Mucosa of gallbladder (tissue), 1 donor: ENCODE measurements around the gene GRIN1. TPM values are rescaled to one million over a fixed set of nuclear protein-coding genes. Genes with fewer than 3 reads are reported as not detected.

Experiments
- DNase-seq: peaks from one replicate; pipeline ENCODE4 v3.0.0-alpha.2; 2020; ENCODE audit warnings: low spot score
- total RNA-seq: library from RNA; stranded (reverse); gene quantifications from one replicate; pipeline ENCODE4 v1.2.1, GENCODE V29; 2021
- donor health status: DM: no; HTN: no; CAD: no.

Gene GRIN1
- total RNA-seq, 1 donor from 2014 or later: 0.83 TPM

- no peak for DNase-seq
These were observed 54.8 kb downstream of the GRIN1 start for GRCh38 chr9:137193771-137194170.

DNA sequence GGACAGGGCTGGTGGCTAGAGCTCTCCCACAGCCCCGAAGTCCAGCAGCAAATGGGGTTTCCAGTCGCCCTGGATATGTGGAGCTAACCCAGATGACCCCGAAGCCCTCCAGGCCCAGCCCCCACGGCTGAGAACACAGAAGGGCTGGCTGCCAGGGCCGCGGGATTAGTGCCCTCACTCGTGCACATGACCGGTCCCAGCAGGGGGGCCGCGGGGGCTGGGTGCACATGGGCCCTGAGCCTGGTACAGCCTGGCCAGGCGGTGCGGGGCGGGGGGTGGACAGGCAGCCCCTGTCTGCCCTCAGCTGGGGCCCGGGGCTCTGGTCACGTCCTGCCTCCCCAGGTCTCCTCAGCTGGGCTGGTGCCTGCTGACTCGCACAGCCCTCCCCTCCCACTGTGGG, 55.4 kb downstream of the GRIN1 start:
- peak; percentile 47 for DNase-seq

- peak; percentile 50 for DNase-seq
These were observed 56.0 kb downstream of the GRIN1 start for GRCh38 chr9:137194909-137195308.

DNA sequence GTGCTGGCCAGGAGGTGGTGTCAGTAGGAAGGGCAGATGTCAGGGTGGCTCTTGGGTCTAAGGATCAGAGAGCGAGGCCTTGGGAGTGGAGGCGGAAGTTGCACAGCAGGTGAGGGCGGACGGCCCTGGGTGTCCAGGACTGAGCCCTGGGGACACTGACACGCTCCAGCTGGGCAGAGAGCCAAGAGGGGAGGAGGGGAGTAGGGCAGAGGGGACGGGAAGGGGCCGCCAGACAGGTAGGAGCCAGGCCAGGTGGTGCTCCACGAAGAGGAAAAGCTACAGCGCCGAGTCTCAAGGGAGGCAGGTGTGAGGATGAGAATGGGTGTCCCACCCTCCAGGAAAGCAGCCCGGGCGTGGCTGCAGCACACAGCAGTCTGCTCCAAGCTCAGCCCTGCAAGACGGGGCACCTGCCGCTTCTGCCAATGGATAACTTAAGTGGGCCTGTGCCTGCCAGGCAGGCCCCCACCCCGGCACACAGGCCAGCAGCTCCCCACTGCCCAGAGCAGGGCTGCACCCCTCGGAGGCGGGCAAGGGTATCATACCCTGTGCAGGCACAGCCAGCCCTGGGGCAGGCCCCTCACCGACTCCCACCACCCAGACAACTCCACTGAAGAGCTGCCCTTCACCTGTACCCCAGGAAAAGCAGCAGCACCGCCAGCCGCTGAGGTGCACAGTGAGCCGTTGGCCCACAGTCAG, 56.7 kb downstream of the GRIN1 start:
- peak; percentile 34 for DNase-seq

DNA sequence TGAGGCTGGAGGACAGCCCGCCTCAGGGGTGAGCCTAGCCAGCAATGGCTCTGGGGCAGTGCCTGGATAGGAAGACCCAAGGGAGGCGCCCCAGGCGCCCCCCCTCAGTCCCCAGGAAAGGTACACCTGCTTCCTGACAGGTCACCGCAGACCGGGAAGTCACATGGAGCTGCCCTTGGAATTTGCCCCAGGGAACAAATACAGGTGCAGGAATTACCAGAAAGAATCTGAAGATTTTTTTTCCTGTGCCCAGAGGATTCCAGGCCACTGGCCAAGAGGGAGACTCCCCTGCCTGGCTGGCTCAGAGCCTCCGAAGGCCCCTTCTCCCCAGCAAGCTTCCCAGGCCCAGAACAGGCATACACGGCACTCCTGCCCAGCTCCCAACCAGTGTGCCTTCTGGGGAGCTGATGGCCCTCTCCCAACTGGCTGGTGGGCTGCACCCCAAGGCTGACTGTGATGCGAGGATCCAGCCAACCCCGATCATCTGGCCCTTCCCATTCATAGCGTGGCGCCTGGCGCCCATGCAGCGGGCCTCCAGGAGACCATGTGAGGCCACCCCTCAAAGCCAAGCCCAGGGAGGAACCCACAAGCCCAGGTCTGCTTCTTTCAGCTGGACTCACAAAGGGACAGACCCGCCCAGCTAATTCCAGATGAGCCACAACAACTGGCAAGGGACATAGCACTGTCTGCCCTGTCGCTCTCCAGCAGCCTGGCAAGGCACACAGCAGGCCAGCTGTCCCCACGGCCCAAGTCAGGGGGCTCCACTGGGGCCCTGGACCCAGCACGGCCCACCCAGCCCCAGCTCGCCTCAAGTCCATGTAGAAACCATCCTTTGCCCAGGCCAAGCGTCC, 59.3 kb downstream of the GRIN1 start:
- peak; percentile 77 for DNase-seq

DNA sequence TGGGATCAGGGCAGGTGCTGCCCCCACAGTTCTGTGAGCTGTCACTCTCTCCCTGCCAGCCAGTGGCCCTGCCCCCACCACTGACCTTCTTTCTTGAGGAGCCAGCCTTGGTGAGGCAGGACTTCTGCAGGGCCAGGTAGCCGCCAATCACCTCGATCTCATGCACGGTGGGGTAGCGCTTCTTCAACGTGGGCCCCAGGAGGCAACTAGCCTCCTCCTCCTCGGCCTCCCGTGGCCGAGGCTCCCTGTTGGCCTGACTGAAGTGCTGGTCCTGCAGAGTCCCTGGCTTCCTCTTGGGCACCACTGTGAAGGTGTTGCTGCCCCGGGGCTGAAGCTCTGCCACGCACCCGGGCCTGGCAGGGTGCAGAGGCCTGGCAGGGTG, 59.9 kb downstream of the GRIN1 start:
- DNase-seq: no peak

- DNase-seq: no peak
These were observed 60.6 kb downstream of the GRIN1 start for GRCh38 chr9:137199411-137200121.

DNA sequence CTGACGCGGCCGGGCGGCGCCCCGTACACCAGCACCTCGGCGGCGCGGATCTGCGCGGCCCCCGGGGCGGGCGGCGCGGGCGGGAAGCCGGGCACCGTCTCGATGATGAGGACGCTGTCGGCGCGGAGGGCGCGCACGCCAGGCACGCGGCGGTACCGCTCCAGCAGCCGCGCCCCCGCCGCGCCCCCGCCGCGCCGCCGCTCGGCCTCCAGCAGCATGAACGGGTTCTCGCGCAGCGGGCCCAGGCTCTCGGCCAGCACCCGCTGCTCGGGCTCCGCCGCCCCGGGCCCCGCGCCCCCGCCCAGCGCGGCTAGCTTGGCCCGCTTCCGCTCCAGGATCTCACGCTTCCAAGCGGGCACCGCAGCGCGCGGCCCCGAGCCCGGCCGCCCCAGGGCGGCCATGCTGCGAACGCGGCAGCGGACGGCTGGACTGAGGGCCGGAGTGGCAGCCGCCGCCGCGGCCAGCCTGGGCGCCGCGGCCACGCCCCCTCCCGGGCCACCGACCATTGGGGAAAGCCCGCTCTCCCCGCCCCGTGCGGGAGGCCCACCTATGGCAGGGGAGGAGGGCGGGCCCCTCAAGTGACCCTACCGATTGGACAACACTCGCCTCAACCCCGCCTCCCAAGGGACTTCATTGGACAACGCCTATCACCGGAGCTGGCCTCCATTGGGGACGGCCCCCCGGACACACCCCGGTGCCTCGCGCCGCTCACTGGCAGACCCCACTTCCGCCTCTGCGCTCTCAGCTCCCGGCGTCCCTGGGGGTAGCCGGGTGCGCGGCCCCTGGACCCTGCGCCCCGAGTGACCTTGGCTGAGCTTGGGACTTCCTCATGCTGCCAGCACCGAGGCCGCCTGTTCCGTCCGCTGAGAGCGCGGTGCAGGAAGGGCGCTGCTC, 61.6 kb downstream of the GRIN1 start, which contains the start of gene TPRN:
TSS of gene TPRN (minus strand) at position 431 of the 894 bp plus-strand sequence. CDS start at position 401, 30 bp downstream.
- peak; percentile 100 for DNase-seq

DNA sequence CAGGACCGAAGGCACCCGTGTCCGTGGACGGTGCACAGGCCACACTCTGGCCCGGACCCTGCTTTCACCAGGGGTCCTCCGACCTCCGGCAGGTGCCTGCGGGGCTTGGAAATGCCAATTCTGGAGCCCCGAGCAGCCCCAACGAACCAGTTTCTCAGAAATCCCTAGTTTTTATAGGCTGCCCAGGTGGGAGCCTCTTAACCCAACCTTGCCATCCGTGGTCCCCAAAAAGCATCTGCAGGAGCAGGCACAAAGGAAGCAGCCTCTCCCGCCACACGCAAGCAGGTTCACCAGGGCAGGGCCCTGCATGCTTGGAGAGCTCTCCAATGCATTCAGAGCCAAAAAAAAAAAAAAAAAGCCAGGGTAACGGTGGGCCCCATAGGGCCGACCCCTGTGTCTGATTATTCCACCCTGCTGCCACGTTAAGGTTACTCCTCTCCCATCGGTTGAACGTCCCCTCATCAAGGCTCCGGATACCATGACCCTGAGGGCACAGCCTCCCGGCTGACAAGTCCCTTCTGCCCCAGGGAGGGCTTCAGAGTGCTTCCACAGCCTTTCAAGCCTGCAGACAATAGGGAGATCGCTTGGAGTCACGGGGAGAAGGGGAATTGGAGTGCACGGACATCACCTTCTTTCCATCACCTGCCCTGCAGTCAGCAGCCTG, 62.4 kb downstream of the GRIN1 start:
- no peak for DNase-seq

GRCh38 chr9:137202966-137203365, 64.0 kb downstream of the GRIN1 start:
- no peak for DNase-seq

DNA sequence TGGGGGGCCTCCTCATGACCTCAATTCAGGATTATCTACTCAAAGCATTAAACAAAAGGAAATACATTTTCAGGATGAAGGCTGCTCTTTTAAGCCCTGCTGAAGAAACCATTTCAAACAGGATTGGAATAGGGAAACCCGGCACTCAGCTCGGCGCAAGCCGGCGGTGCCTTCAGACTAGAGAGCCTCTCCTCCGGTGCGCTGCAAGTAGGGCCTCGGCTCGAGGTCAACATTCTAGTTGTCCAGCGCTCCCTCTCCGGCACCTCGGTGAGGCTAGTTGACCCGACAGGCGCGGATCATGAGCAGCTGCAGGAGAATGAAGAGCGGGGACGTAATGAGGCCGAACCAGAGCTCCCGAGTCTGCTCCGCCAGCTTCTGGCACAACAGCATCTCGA, 65.8 kb downstream of the GRIN1 start:
- DNase-seq: no peak

GRCh38 chr9:137205126-137206069, 66.4 kb downstream of the GRIN1 start, which contains the start of the genes NDOR1 and TMEM203:
NDOR1 (plus strand) TSS chr9:137205700; CDS start chr9:137205778, 78 bp downstream.
TMEM203 (minus strand) TSS chr9:137205648; CDS start chr9:137205414, 234 bp downstream.
- peak; percentile 92 for DNase-seq

- DNase-seq: no peak
These were observed 67.6 kb downstream of the GRIN1 start for GRCh38 chr9:137206602-137207001.

DNA sequence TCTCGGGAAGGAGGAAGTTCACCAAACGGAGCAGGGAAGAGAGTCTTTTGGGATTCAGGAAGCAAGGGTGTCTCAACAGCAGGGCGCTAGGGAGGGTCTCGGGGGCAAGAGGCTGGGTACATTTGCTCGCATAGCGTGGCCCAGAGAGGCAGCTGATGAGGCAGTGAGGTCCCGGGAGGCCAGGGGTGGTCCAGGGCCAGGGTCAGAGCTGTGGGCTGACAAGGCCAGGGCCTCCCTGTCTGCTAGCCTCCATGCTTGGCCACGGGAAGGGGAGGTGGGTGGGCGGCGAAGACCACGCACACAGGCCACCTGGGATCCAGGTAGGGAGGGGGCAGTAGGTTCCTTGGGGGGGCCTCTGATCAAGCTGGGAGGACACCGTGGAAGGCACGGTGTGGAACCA, 72.6 kb downstream of the GRIN1 start:
- no peak for DNase-seq

DNA sequence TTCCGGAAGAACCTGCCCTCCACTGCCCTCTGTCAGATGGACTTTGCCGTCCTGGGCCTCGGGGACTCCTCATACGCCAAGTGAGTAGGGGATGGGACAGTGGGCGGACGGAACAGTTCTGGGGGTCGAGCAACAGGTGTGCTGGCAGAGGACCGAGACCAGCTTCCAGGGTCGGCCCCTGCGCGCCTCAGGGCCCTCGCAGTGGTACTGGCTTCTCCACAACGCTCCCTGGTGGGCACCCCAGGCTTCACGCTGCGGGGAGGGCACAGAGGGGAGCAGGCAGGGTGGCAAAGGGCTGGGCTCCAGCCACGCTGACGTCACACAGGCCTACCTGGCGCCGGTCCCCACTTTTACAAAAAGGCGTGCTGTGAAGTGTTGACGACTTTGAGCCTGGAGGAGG, 73.6 kb downstream of the GRIN1 start:
- no peak for DNase-seq

DNA sequence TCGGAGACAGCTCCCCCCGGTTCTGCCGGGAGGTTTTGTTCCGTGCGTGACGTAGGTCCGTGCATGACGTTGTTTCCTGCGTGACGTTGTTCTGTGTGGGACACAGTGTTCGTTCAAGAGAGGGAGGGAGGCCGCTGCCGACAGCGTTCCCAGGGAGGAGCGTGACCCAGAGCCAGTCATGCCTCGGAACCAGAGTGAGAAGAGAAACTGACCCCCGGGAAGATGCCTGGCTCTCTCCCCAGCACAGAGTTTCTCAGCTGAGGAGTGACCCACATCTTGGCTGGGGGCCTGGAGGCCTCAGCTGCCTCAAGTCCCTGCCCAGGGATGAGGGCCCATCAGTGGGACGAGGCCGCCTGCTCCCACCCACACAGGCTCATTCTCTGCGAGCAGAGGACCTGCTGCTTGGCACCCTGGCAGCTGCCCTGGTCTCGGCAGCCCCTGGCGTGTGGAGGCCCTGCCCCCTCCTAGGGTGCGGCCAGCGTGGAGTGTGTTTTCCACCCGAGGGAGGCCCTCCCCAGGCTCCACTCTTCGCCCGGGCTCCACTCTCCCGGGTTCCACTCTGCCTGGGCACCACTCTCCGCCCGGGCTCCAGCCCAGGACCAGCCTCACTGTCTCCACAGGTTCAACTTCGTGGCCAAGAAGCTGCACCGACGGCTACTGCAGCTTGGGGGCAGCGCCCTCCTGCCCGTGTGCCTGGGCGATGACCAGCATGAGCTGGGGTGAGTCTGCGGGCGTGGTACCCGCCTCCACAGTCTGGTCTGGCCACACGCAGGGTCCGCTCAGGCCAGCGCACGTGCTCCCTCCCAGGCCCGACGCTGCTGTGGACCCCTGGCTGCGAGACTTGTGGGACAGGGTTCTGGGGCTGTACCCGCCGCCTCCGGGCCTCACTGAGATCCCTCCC, 74.5 kb downstream of the GRIN1 start:
- DNase-seq: no peak

GRCh38 chr9:137214620-137215019, 75.7 kb downstream of the GRIN1 start:
- no peak for DNase-seq
